Esophagus squamous epithelium (tissue), 5 donors: ENCODE data around the gene SLC25A15. TPM values are rescaled to one million over a fixed set of nuclear protein-coding genes. Genes with fewer than 3 reads are reported as not detected.
A peak's percentile ranks its signal among the peaks of the same experiment; 100 is the strongest.

Experiments used
- DNase-seq: peaks from one replicate; lab custom pipeline; 2025; lab: John Stamatoyannopoulos, UW
- H3K27ac ChIP-seq, 4 donors: fragments of 200-600 bp; sonication (generic); one replicate each; pipeline ENCODE4 v1.5.1; 2016 to 2019; ENCODE audit warnings: mild to moderate bottlenecking in 1 of 4
- H3K27me3 ChIP-seq, 4 donors: fragments of 200-600 bp; sonication (generic); 1 replicate in 3 of 4; 2 replicates in 1 of 4; pipeline versions ENCODE4 v1.5.1 to v1.6.0; 2017 to 2021; ENCODE audit warnings: antibody characterized with exemption in 1 of 4
- H3K36me3 ChIP-seq, 3 donors: fragments of 200-600 bp; sonication (generic); one replicate each; pipeline ENCODE4 v1.5.1; 2016 to 2019
- H3K4me1 ChIP-seq, 3 donors: fragments of 200-600 bp; sonication (generic); one replicate each; pipeline ENCODE4 v1.5.1; 2017 to 2019
- H3K4me3 ChIP-seq, 4 donors: fragments of 200-600 bp; sonication (generic); 1 replicate in 3 of 4; 2 replicates in 1 of 4; pipeline ENCODE4 v1.5.1; 2016 to 2019; ENCODE audit warnings: mild to moderate bottlenecking in 2 of 4, moderate library complexity in 1 of 4
- H3K9me3 ChIP-seq, 3 donors: fragments of 200-600 bp; sonication (generic); one replicate each; pipeline ENCODE4 v1.5.1; 2016 to 2019
- CTCF ChIP-seq, 6 experiments: fragments of 450-650 bp in 4 of 6; fragments of 200-600 bp in 2 of 6; sonication (generic) in 2 of 6; IDR thresholded peaks; one replicate each; pipeline ENCODE4 v1.5.1; 2016 to 2019; ENCODE audit warnings: antibody characterized with exemption in 6 of 6, mild to moderate bottlenecking in 4 of 6, moderate library complexity in 4 of 6
- POLR2A ChIP-seq, 4 donors: fragments of 450-650 bp; IDR thresholded peaks; one replicate each; pipeline ENCODE4 v1.6.1; 2017; ENCODE audit warnings: antibody characterized with exemption in 4 of 4, mild to moderate bottlenecking in 4 of 4, moderate library complexity in 3 of 4
- WGBS, 2 donors: methylation state at CpG; one replicate each; pipeline ENCODE4 v1.1.5; 2018; 5-methylcytosine and 5-hydroxymethylcytosine counted together
- intact Hi-C: fragments of 100-400 bp; cut with DNase I; formaldehyde crosslinking; loops from one replicate; pipeline ENCODE4 v1.15.0; 2022
- total RNA-seq, 4 donors: library from RNA; depleted of rRNA; stranded (reverse); fragments of >200 nt; gene quantifications; one replicate each; pipeline ENCODE4 v1.1.0, GENCODE V29; 2016
- donor health status: DM: yes; HTN: yes; CAD: no.

SLC25A15 gene
- total RNA-seq, 4 donors from 2014 or later = 6.4 to 12.1 (median 9.8) TPM

DNA sequence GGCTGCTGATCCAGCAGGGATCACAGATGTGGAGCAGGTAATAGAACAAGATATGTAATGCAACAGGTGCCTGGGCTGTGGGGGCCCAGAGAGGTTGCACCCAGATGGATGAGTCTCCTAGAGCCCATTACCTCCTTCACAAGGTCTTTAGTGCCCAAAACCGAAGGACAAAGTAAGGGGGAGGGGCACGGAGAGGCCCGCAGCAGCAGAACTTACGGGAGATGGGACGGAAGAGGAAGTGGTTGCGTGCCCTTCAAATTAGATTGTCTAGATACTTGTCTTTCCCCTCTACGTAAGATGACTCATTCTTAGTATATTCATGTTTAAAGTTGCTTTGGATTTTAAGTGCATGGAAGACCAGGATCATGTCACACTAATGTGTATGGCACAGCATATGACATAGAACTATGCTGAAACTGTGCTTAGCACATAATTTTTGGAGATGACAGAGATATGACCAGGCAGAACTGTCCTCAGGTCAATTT, 12.7 kb upstream of the SLC25A15 start:
- H3K36me3 ChIP-seq = no peaks in the 10 kb centered on the region
- no peaks in the 10 kb centered on the region for H3K27me3 ChIP-seq
- intact Hi-C loops = no loop called here
- H3K4me1 ChIP-seq = peaks cover 0 to 18% (median 9%) of the 10 kb centered on the region in 3 donors
- peak overlapping the region; percentile 29 to 58 (median 46) for H3K27ac ChIP-seq
- no peaks in the 10 kb centered on the region for H3K9me3 ChIP-seq
- DNase-seq = peak; percentile 11
- WGBS, 2 donors = 25 to 42% methylated on average over 7 of the region's 7 CpGs
- peak overlapping the region in 1 of 4 donors; percentile 51 for H3K4me3 ChIP-seq
- no peak for TF ChIP-seq POLR2A (IDR thresholded peaks at IDR 0.05)

DNA sequence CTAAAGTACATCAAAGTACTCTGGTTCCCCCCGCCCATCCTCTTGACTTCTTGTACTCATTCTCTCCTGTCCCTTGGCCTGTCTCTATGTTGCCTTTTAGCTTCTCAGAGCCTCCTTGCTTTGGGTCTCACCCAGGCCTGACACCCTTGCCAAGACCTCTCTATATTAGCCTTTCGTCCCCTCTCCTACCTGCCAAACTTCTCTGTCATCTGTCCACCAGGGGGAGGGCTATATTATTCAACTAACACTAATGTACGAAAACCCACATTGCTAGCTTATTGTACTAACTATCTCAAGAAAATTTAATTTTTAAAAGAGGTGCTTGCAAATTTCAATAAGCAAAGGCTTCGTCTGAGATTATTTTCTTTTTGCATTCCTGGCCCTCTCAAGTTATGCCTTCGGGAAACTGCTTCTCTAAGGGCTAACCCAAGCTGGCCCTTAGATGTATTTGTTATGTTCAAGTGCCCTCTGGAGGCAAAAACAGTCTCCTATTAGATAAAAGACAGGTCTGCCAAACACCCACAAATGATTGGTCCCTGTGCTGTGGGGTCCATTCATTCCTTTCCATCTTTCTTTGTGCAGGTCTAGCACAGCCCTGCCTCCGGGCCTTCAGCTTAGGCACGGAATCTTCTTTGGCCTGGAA, 12.1 kb upstream of the SLC25A15 start:
- 8 to 13% methylated on average over 7 of the region's 7 CpGs for WGBS, 2 donors
- intact Hi-C loops = no loop called here
- Histone ChIP-seq H3K4me3 (peak overlapping the region in 3 of 4 donors; percentile 22 to 51 (median 33)), H3K9me3 (no peaks in the 10 kb centered on the region), H3K27ac (peak overlapping the region; percentile 29 to 58 (median 46)), H3K4me1 (peaks cover 0 to 15% (median 9%) of the 10 kb centered on the region in 3 donors), H3K27me3 (no peaks in the 10 kb centered on the region), H3K36me3 (no peaks in the 10 kb centered on the region)
- no peak for DNase-seq
- TF ChIP-seq POLR2A (IDR thresholded peaks at IDR 0.05) = no peak
- TF ChIP-seq CTCF (IDR thresholded peaks at IDR 0.05) = peak; percentile 69 to 87 (median 72)

DNA sequence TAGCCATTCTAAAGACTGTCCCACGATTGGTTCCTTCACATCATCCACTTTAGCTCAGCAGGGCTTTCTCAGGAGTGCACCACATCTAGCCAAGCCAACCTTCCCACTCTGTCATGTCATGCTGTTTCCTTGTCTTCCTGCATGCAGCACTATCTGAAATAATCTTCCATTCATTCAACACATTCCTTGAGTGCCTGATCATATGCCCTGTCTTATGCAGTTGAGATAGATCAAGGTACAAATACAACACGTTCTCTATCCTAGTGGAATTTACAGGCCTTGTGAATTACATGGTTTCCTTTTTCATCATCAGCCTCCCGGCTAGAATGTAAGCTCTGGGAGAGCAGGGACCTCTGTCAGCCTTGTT, 11.6 kb upstream of the SLC25A15 start:
- Histone ChIP-seq H3K9me3 (no peaks in the 10 kb centered on the region), H3K27ac (peak overlapping the region in 1 of 4 donors; percentile 21), H3K27me3 (no peaks in the 10 kb centered on the region), H3K4me1 (peaks cover 0 to 15% (median 9%) of the 10 kb centered on the region in 3 donors), H3K36me3 (no peaks in the 10 kb centered on the region), H3K4me3 (no peak overlapping the region)
- WGBS, 2 donors = 39 to 53% methylated on average over 3 of the region's 3 CpGs
- TF ChIP-seq CTCF (IDR thresholded peaks at IDR 0.05) = no peak
- no peak for TF ChIP-seq POLR2A (IDR thresholded peaks at IDR 0.05)
- DNase-seq = no peak
- intact Hi-C loops = no loop called here

DNA sequence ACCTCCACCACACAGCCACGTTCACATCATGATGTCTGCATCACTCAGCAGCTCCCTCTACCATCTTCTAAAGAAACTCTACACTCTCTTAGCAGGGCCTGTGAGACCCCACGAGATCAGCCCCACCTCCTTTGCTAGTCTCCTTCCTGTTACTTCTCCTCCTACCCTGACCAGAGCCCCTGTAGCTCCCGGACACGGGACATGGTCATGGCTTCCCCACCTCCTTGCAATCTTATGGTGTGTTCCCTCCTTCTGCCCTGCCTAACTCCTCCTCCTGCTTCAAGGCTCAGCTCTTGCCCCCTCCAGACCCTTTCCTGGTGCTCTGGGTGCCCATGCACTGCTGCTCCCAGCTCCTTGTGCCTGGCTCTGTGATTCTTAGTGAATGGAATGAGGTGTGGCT, 10.4 kb upstream of the SLC25A15 start:
- Histone ChIP-seq H3K9me3 (no peaks in the 10 kb centered on the region), H3K27ac (no peak overlapping the region), H3K4me1 (peaks cover 0 to 15% (median 9%) of the 10 kb centered on the region in 3 donors), H3K4me3 (no peak overlapping the region), H3K36me3 (no peaks in the 10 kb centered on the region), H3K27me3 (no peaks in the 10 kb centered on the region)
- 37 to 51% methylated on average over 4 of the region's 4 CpGs for WGBS, 2 donors
- no peak for TF ChIP-seq CTCF (IDR thresholded peaks at IDR 0.05)
- DNase-seq = no peak
- intact Hi-C loops = no loop called here

DNA sequence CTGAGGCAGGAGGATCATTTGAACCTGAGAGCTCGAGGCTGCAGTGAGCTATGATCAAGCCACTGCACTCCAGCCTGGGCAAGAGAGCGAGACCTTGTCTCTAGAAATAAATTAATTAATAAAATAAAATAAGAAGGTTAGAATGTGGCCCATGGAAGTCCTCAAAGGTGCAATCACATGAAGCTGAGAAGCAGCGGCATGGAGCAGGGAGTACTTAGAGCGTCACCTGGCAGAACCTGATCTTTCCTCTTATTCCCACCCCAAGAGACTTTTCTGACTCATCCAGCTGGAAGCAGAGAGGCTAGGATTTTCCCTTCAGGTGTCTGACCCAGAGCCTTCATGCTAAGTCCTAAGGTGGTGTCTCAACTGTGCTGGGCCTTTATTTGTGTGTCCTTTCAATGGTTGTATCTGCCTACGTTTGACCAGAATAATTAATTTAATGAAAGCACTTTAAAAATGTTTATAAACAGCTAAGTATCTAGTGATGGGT, 9.6 kb upstream of the SLC25A15 start:
- intact Hi-C loops = no loop called here

More for the DNA sequence above, 9.6 kb upstream of the SLC25A15 start:
- H3K4me1 ChIP-seq = peaks cover 0 to 15% (median 9%) of the 10 kb centered on the region in 3 donors
- no peak overlapping the region for H3K4me3 ChIP-seq
- no peaks in the 10 kb centered on the region for H3K36me3 ChIP-seq
- H3K9me3 ChIP-seq = no peaks in the 10 kb centered on the region
- 90 to 91% methylated on average over 5 of the region's 5 CpGs for WGBS, 2 donors
- DNase-seq = no peak
- H3K27me3 ChIP-seq = no peaks in the 10 kb centered on the region
- TF ChIP-seq CTCF (IDR thresholded peaks at IDR 0.05) (no peak), POLR2A (IDR thresholded peaks at IDR 0.05) (no peak)
- no peak overlapping the region for H3K27ac ChIP-seq
